Choroid plexus epithelial cell (primary cell): Measurements from ENCODE around the gene ARL15.

Source experiments
- DNase-seq: peaks from one replicate; pipeline ENCODE4 v3.0.0-alpha.2; 2010; ENCODE audit warnings: low read depth
- H3K4me3 ChIP-seq: 2 replicates; pipeline ENCODE4 v1.5.1; 2011; ENCODE audit warnings: low read depth, mild to moderate bottlenecking, control low read depth, low read length, moderate library complexity
- CTCF ChIP-seq: conservative IDR thresholded peaks from 2 replicates; pipeline ENCODE4 v1.5.1; 2011; ENCODE audit warnings: low read depth, mild to moderate bottlenecking, control low read depth, inconsistent platforms, low read length, moderate library complexity

The ARL15 gene

GRCh38 chr5:53884417-53884816 lies 426.0 kb downstream of the ARL15 start:
- TF ChIP-seq CTCF = no peak
- DNase-seq = no peak
- H3K4me3 ChIP-seq = no peak overlapping the region

GRCh38 chr5:53882676-53883031 lies 427.7 kb downstream of the ARL15 start:
- peak; percentile 38 for DNase-seq
- H3K4me3 ChIP-seq = no peak overlapping the region
- TF ChIP-seq CTCF = no peak

- H3K4me3 ChIP-seq = no peak overlapping the region
- no peak for TF ChIP-seq CTCF
- no peak for DNase-seq
These were observed 428.2 kb downstream of the ARL15 start for GRCh38 chr5:53882006-53882675.

- no peak overlapping the region for H3K4me3 ChIP-seq
- no peak for TF ChIP-seq CTCF
- no peak for DNase-seq
These were observed 430.6 kb downstream of the ARL15 start for GRCh38 chr5:53879708-53880323.

GRCh38 chr5:53878015-53878414 lies 432.4 kb downstream of the ARL15 start:
- no peak for TF ChIP-seq CTCF
- no peak overlapping the region for H3K4me3 ChIP-seq
- no peak for DNase-seq

GRCh38 chr5:53877243-53877642 lies 433.1 kb downstream of the ARL15 start:
- no peak for TF ChIP-seq CTCF
- no peak overlapping the region for H3K4me3 ChIP-seq
- peak; percentile 23 for DNase-seq

- DNase-seq = peak; percentile 65
- H3K4me3 ChIP-seq = no peak overlapping the region
- TF ChIP-seq CTCF = peak; percentile 47
These were observed 436.0 kb downstream of the ARL15 start for GRCh38 chr5:53874409-53874808.
